Mesendoderm (in vitro differentiated cells): ENCODE data around the gene QRFPR.

Experiments
- DNase-seq: peaks from one replicate; pipeline ENCODE4 v3.0.0; 2013
- H2AK5ac ChIP-seq: 2 replicates; pipeline ENCODE4 v1.6.1; 2013; ENCODE audit warnings: low read length, inconsistent platforms
- H2BK120ac ChIP-seq: 2 replicates; pipeline ENCODE4 v1.6.1; 2013; ENCODE audit warnings: low read depth, mild to moderate bottlenecking, low read length, moderate library complexity, mixed read lengths
- H2BK15ac ChIP-seq: replicated peaks from 2 replicates; pipeline ENCODE4 v1.6.1; 2013; ENCODE audit warnings: low read depth, mild to moderate bottlenecking, moderate library complexity
- H2BK5ac ChIP-seq: 2 replicates; pipeline ENCODE4 v1.6.1; 2013; ENCODE audit warnings: low read length, inconsistent platforms
- H3K18ac ChIP-seq: 2 replicates; pipeline ENCODE4 v1.6.1; 2013; ENCODE audit warnings: mild to moderate bottlenecking, low read length, mixed read lengths
- H3K23ac ChIP-seq: one replicate; pipeline ENCODE4 v1.6.1; 2013; ENCODE audit warnings: low read length
- H3K27ac ChIP-seq: 2 replicates; pipeline ENCODE4 v1.5.1; 2013; ENCODE audit warnings: low read depth, mild to moderate bottlenecking, inconsistent platforms, low read length, moderate library complexity
- H3K27me3 ChIP-seq: 2 replicates; pipeline ENCODE4 v1.6.1; 2013; ENCODE audit warnings: low read length, control low read depth, mild to moderate bottlenecking, inconsistent platforms; ENCODE audit not compliant: insufficient read depth, poor library complexity
- H3K36me3 ChIP-seq: 2 replicates; pipeline ENCODE4 v1.6.1; 2013; ENCODE audit warnings: low read length, inconsistent platforms; ENCODE audit not compliant: control insufficient read depth, insufficient read depth
- H3K4ac ChIP-seq: one replicate; pipeline ENCODE4 v1.6.1; 2013; ENCODE audit warnings: low read depth, mild to moderate bottlenecking, low read length, moderate library complexity
- H3K4me1 ChIP-seq: 2 replicates; pipeline ENCODE4 v1.6.1; 2013; ENCODE audit warnings: low read depth, low read length, inconsistent platforms; ENCODE audit not compliant: control insufficient read depth
- H3K4me2 ChIP-seq: 2 replicates; pipeline ENCODE4 v1.6.1; 2013; ENCODE audit warnings: low read length
- H3K4me3 ChIP-seq: 2 replicates; pipeline ENCODE4 v1.5.1; 2013; ENCODE audit warnings: mild to moderate bottlenecking, low read length
- H3K56ac ChIP-seq: one replicate; pipeline ENCODE4 v1.6.1; 2013; ENCODE audit warnings: low read length
- H3K79me1 ChIP-seq: 2 replicates; pipeline ENCODE4 v1.6.1; 2013; ENCODE audit warnings: low read length, inconsistent platforms
- H3K79me2 ChIP-seq: 2 replicates; pipeline ENCODE4 v1.6.1; 2013; ENCODE audit warnings: mild to moderate bottlenecking, low read length; ENCODE audit not compliant: control insufficient read depth, insufficient read depth
- H3K9ac ChIP-seq: 2 replicates; pipeline ENCODE4 v1.6.1; 2013; ENCODE audit warnings: low read length, inconsistent platforms
- H4K5ac ChIP-seq: one replicate; pipeline ENCODE4 v1.6.1; 2013; ENCODE audit warnings: low read length
- H4K8ac ChIP-seq: one replicate; pipeline ENCODE4 v1.6.1; 2013; ENCODE audit warnings: low read depth, mild to moderate bottlenecking, control low read depth, low read length, moderate library complexity
- WGBS: extraction: QIAGEN DNeasy Blood & Tissue Kit; methylation state at CpG from one replicate; pipeline ENCODE4 v1.1.7; 2013; ENCODE audit warnings: low lambda C conversion rate, missing lambda C conversion rate; ENCODE audit not compliant: insufficient coverage; ENCODE audit errors: extremely low coverage; 5-methylcytosine and 5-hydroxymethylcytosine counted together

QRFPR gene

GRCh38 chr4:121339307-121339706 lies 41.5 kb downstream of the QRFPR start:
- Histone ChIP-seq H3K56ac (no peak overlapping the region), H3K79me2 (no peaks in the 10 kb centered on the region), H2BK120ac (no peak overlapping the region), H3K4me1 (peaks cover 2% of the 10 kb centered on the region), H2BK15ac (no peak overlapping the region), H3K9ac (no peak overlapping the region), H3K36me3 (no peaks in the 10 kb centered on the region), H3K18ac (no peak overlapping the region), H2AK5ac (no peak overlapping the region), H3K27ac (no peak overlapping the region), H3K27me3 (no peaks in the 10 kb centered on the region), H3K23ac (no peak overlapping the region), H3K79me1 (no peaks in the 10 kb centered on the region), H4K5ac (no peak overlapping the region), H2BK5ac (no peak overlapping the region), H3K4me3 (no peak overlapping the region), H3K4me2 (no peak overlapping the region), H4K8ac (no peak overlapping the region), H3K4ac (no peak overlapping the region)
- no peak for DNase-seq
- no CpG with 5 or more reads among the region's 2 CpGs for WGBS

GRCh38 chr4:121338518-121338917 lies 42.3 kb downstream of the QRFPR start:
- Histone ChIP-seq H3K56ac (no peak overlapping the region), H3K18ac (no peak overlapping the region), H3K4ac (no peak overlapping the region), H3K4me3 (no peak overlapping the region), H2BK120ac (no peak overlapping the region), H3K4me2 (no peak overlapping the region), H3K79me1 (no peaks in the 10 kb centered on the region), H3K4me1 (peaks cover 2% of the 10 kb centered on the region), H2BK15ac (peak overlapping the region; percentile 19), H3K79me2 (no peaks in the 10 kb centered on the region), H4K8ac (no peak overlapping the region), H3K36me3 (no peaks in the 10 kb centered on the region), H3K27ac (no peak overlapping the region), H4K5ac (no peak overlapping the region), H2BK5ac (no peak overlapping the region), H2AK5ac (no peak overlapping the region), H3K9ac (no peak overlapping the region), H3K27me3 (no peaks in the 10 kb centered on the region), H3K23ac (no peak overlapping the region)
- WGBS: no CpG with 5 or more reads among the region's 7 CpGs
- peak; percentile 25 for DNase-seq

DNA sequence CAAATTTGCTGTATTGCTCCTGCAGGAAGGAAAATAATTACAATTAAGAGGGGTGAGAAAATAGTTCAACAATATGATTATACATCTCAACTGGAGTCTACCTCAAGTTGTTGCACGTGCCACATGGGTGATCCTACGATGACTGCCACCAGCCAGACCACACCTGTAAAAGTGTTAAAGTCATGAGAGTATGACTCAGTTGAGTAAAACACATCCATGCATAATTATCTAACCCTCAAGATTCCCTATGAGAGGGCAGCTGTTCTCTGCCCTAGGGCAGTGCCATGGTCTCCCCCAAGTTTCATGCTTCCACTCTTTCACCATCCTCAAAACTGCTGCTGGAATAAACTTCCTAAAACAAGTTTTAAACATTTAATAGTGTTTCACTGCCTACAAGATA lies 44.1 kb downstream of the QRFPR start:
- H2BK5ac ChIP-seq: no peak overlapping the region
- peak overlapping the region; percentile 8 for H2BK120ac ChIP-seq
- no peak overlapping the region for H4K5ac ChIP-seq
- no peaks in the 10 kb centered on the region for H3K36me3 ChIP-seq
- H3K27me3 ChIP-seq: no peaks in the 10 kb centered on the region
- no peak overlapping the region for H3K4ac ChIP-seq
- H3K4me3 ChIP-seq: no peak overlapping the region
- no peak overlapping the region for H4K8ac ChIP-seq
- DNase-seq: no peak
- H3K79me1 ChIP-seq: no peaks in the 10 kb centered on the region
- no peak overlapping the region for H3K56ac ChIP-seq
- no peak overlapping the region for H3K4me2 ChIP-seq
- H3K27ac ChIP-seq: no peak overlapping the region
- no peak overlapping the region for H3K9ac ChIP-seq
- no peak overlapping the region for H2AK5ac ChIP-seq
- H2BK15ac ChIP-seq: no peak overlapping the region
- no CpG with 5 or more reads among the region's 2 CpGs for WGBS
- H3K4me1 ChIP-seq: peaks cover 2% of the 10 kb centered on the region
- no peaks in the 10 kb centered on the region for H3K79me2 ChIP-seq
- no peak overlapping the region for H3K23ac ChIP-seq
- H3K18ac ChIP-seq: peak overlapping the region; percentile 22

- no peak overlapping the region for H4K8ac ChIP-seq
- no peaks in the 10 kb centered on the region for H3K27me3 ChIP-seq
- H3K4me2 ChIP-seq: no peak overlapping the region
- no peak overlapping the region for H3K27ac ChIP-seq
- no peaks in the 10 kb centered on the region for H3K79me1 ChIP-seq
- no peak overlapping the region for H2BK15ac ChIP-seq
- H3K36me3 ChIP-seq: no peaks in the 10 kb centered on the region
- H3K18ac ChIP-seq: no peak overlapping the region
- no CpG with 5 or more reads among the region's 4 CpGs for WGBS
- H2AK5ac ChIP-seq: no peak overlapping the region
- H2BK120ac ChIP-seq: no peak overlapping the region
- H3K4ac ChIP-seq: no peak overlapping the region
- no peak overlapping the region for H2BK5ac ChIP-seq
- H3K9ac ChIP-seq: no peak overlapping the region
- no peak for DNase-seq
- no peak overlapping the region for H3K56ac ChIP-seq
- no peak overlapping the region for H3K23ac ChIP-seq
- no peaks in the 10 kb centered on the region for H3K79me2 ChIP-seq
- H4K5ac ChIP-seq: no peak overlapping the region
- H3K4me1 ChIP-seq: no peaks in the 10 kb centered on the region
- H3K4me3 ChIP-seq: no peak overlapping the region
Measured at GRCh38 chr4:121330180-121330665, 50.6 kb downstream of the QRFPR start.

GRCh38 chr4:121326597-121326996 lies 54.2 kb downstream of the QRFPR start:
- Histone ChIP-seq H3K18ac (no peak overlapping the region), H2BK5ac (no peak overlapping the region), H3K9ac (no peak overlapping the region), H4K5ac (no peak overlapping the region), H3K23ac (no peak overlapping the region), H2AK5ac (no peak overlapping the region), H3K4me2 (no peak overlapping the region), H2BK120ac (no peak overlapping the region), H3K79me2 (no peaks in the 10 kb centered on the region), H3K27me3 (no peaks in the 10 kb centered on the region), H3K79me1 (no peaks in the 10 kb centered on the region), H3K36me3 (no peaks in the 10 kb centered on the region), H3K56ac (no peak overlapping the region), H2BK15ac (no peak overlapping the region), H3K4me1 (no peaks in the 10 kb centered on the region), H3K27ac (no peak overlapping the region), H3K4me3 (no peak overlapping the region), H4K8ac (no peak overlapping the region), H3K4ac (no peak overlapping the region)
- no CpG with 5 or more reads among the region's 1 CpG for WGBS
- no peak for DNase-seq

DNA sequence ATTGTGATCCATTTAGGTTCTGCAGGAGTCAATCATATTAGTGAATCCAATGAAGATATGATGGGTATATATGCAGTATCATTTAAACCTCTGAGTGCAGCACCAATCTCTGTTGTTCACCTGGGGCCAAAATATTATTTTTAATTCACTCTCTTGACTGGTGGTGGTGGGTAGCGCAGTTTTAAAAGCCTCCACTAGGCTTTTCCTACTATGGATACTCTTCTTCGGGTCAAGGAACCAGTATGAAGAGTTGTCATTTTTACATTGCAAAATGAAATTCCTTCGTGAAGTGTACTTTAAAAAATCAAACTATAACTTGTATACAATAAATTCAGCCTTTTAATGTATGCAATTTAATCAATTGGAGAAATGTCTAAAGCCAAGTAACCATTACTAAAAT lies 56.5 kb downstream of the QRFPR start:
- H3K27ac ChIP-seq: no peak overlapping the region
- no peak overlapping the region for H3K4ac ChIP-seq
- no CpG with 5 or more reads among the region's 3 CpGs for WGBS
- no peak overlapping the region for H3K56ac ChIP-seq
- H3K23ac ChIP-seq: no peak overlapping the region
- H2BK120ac ChIP-seq: no peak overlapping the region
- H4K5ac ChIP-seq: no peak overlapping the region
- H3K4me3 ChIP-seq: no peak overlapping the region
- no peak overlapping the region for H3K18ac ChIP-seq
- H3K36me3 ChIP-seq: no peaks in the 10 kb centered on the region
- H3K79me2 ChIP-seq: no peaks in the 10 kb centered on the region
- H3K9ac ChIP-seq: no peak overlapping the region
- H2AK5ac ChIP-seq: no peak overlapping the region
- no peak overlapping the region for H2BK5ac ChIP-seq
- no peak overlapping the region for H3K4me2 ChIP-seq
- no peak for DNase-seq
- H3K79me1 ChIP-seq: no peaks in the 10 kb centered on the region
- no peaks in the 10 kb centered on the region for H3K4me1 ChIP-seq
- no peak overlapping the region for H2BK15ac ChIP-seq
- no peak overlapping the region for H4K8ac ChIP-seq
- no peaks in the 10 kb centered on the region for H3K27me3 ChIP-seq
